HEK293 (cell line): ENCODE data around the gene RAMP1.

ENCODE experiments used
- CTCF ChIA-PET: fragments of 350-600 bp; formaldehyde crosslinking; extraction: SDS; loops from one replicate; lab custom pipeline; 2021; ENCODE audit warnings: antibody characterized with exemption; lab: Yijun Ruan, JAX
- POLR2A ChIA-PET: fragments of 300-600 bp; formaldehyde crosslinking; extraction: SDS; loops from one replicate; lab custom pipeline; 2020; ENCODE audit warnings: antibody characterized with exemption, inconsistent platforms; lab: Yijun Ruan, JAX
- H3K27ac ChIP-seq: fragments of 200-500 bp; sonication (Bioruptor generic); 2 replicates; pipeline ENCODE4 v1.5.1; 2014; ENCODE audit warnings: low read depth, low read length, control low read depth, inconsistent platforms; ENCODE audit errors: extremely low read depth
- H3K36me3 ChIP-seq, 2 experiments: fragments of 200-500 bp in 1 of 2; sonication (Bioruptor generic) in 1 of 2; 1 replicate in 1 of 2; 2 replicates in 1 of 2; pipeline ENCODE4 v1.5.1; 2014 to 2017; ENCODE audit warnings: inconsistent platforms in 2 of 2, low read length in 2 of 2; ENCODE audit not compliant: control insufficient read depth in 2 of 2, insufficient read depth in 1 of 2
- H3K4me1 ChIP-seq: fragments of 200-500 bp; sonication (Bioruptor generic); 2 replicates; pipeline ENCODE4 v1.5.1; 2014; ENCODE audit warnings: mild to moderate bottlenecking, low read length, inconsistent platforms; ENCODE audit not compliant: control insufficient read depth, insufficient read depth
- H3K4me3 ChIP-seq: 2 replicates; pipeline ENCODE4 v1.5.1; 2011; ENCODE audit warnings: low read depth, mild to moderate bottlenecking, control low read depth, low read length, moderate library complexity
- H3K9me3 ChIP-seq: fragments of 200-500 bp; sonication (Bioruptor generic); 2 replicates; pipeline ENCODE4 v1.5.1; 2014; ENCODE audit warnings: low read depth, low read length, inconsistent platforms; ENCODE audit not compliant: control insufficient read depth, insufficient read depth
- EGR2 ChIP-seq: fragments of 450-650 bp; formaldehyde crosslinking; IDR thresholded peaks from 2 replicates; pipeline ENCODE4 v1.5.1; 2016; ENCODE audit warnings: low read depth, missing biosample characterization, missing genetic modification characterization
- PRDM1 ChIP-seq: fragments of 450-650 bp; formaldehyde crosslinking; IDR thresholded peaks from 2 replicates; pipeline ENCODE4; 2016; ENCODE audit warnings: missing biosample characterization, missing genetic modification characterization
- ZBTB26 ChIP-seq: fragments of 450-650 bp; formaldehyde crosslinking; optimal IDR thresholded peaks from 2 replicates; pipeline ENCODE3; 2016; ENCODE audit warnings: missing biosample characterization, mild to moderate bottlenecking, missing genetic modification characterization
- ZFP37 ChIP-seq: fragments of 450-650 bp; formaldehyde crosslinking; IDR thresholded peaks from 2 replicates; pipeline ENCODE4 v1.5.1; 2016; ENCODE audit warnings: missing biosample characterization, missing genetic modification characterization
- ZNF302 ChIP-seq: fragments of 450-650 bp; formaldehyde crosslinking; IDR thresholded peaks from 2 replicates; pipeline ENCODE4 v1.5.1; 2016; ENCODE audit warnings: missing biosample characterization, missing genetic modification characterization, low read depth
- ZNF449 ChIP-seq: fragments of 450-650 bp; formaldehyde crosslinking; IDR thresholded peaks from 2 replicates; pipeline ENCODE4 v1.5.1; 2017; ENCODE audit warnings: missing biosample characterization, mild to moderate bottlenecking, missing genetic modification characterization, moderate library complexity
- ZNF544 ChIP-seq: fragments of 450-650 bp; formaldehyde crosslinking; IDR thresholded peaks from 2 replicates; pipeline ENCODE4 v1.5.0; 2017; ENCODE audit warnings: missing biosample characterization, missing genetic modification characterization
- ZNF610 ChIP-seq: fragments of 450-650 bp; formaldehyde crosslinking; IDR thresholded peaks from 2 replicates; pipeline ENCODE4 v1.5.1; 2016; ENCODE audit warnings: missing biosample characterization, missing genetic modification characterization, borderline replicate concordance
- ZNF707 ChIP-seq: fragments of 450-650 bp; formaldehyde crosslinking; IDR thresholded peaks from 2 replicates; pipeline ENCODE4 v1.5.1; 2016; ENCODE audit warnings: missing biosample characterization, missing genetic modification characterization
- TF ChIP-seq, protein P1 (sequence below): sonication (generic); formaldehyde crosslinking; IDR thresholded peaks from 2 replicates; pipeline ENCODE4 v1.8.1; 2022; ENCODE audit warnings: mild to moderate bottlenecking, moderate library complexity, missing genetic modification reagents
- TF ChIP-seq, protein P2 (sequence below): fragments of 450-650 bp; formaldehyde crosslinking; IDR thresholded peaks from 2 replicates; pipeline ENCODE4 v1.5.1; 2016; ENCODE audit warnings: missing biosample characterization, missing genetic modification characterization
- TF ChIP-seq, protein P3 (sequence below): fragments of 450-650 bp; formaldehyde crosslinking; IDR thresholded peaks from 2 replicates; pipeline ENCODE4 v1.5.1; 2016; ENCODE audit warnings: missing biosample characterization, missing genetic modification characterization

RAMP1 gene

DNA sequence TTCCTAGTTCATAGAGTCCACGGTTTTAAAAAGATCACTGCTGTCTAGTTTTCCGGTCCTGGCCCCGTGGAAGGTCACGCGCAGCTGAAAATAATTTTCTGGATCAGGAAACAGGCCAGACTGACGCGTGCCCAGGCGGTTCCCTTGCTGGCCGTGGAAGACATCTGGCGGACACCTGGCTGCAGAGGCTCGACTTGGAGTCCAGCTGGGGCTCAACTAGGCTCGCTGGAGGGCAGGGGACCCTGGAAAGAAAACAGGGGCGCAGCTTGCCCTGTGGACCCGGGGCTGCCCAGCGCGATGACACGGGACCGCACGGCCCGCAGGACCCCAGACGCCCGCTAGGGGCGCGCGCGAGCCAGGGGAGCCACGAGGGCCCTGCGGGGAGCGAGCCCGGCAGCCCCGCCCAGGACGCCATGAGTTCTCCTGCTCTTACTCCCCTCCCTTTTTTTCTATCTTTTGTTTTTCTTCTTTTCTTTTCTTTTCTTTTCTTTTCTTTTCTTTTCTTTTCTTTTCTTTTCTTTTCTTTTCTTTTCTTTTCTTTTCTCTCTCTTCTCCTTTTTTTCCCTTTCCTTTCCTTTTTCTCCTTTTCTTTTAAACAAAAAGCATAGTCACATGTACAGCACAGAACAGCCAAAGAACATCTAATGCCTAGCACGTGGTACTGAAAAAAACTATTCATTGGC is 64.2 kb downstream of the RAMP1 start:
- Histone ChIP-seq H3K9me3 (no peaks in the 10 kb centered on the region), H3K4me1 (no peaks in the 10 kb centered on the region), H3K36me3 (no peaks in the 10 kb centered on the region), H3K27ac (no peak overlapping the region)
- POLR2A ChIA-PET, result no interaction called here
- TF ChIP-seq ZNF610 (tag by site-specific recombination) (no peak), PRDM1 (peak; percentile 54), ZBTB26 (tag by site-specific recombination) (peak; percentile 18)
- TF ChIP-seq, all 188 proteins: peak for 2
- no peak overlapping the region for H3K4me3 ChIP-seq
- CTCF ChIA-PET, result interaction anchor here (0.6 to 1.9 kb wide), 10 partner anchors 8 to 829 kb away, joined by 3 to 6 read pairs (median 3); no protein-coding TSS in a partner anchor

- H3K27ac ChIP-seq, result no peak overlapping the region
- no peak for TF ChIP-seq ZNF449 (tag by site-specific recombination)
- TF ChIP-seq ZFP37, result no peak
- TF ChIP-seq ZNF544 (tag by site-specific recombination), result no peak
- no peak for TF ChIP-seq EGR2
- TF ChIP-seq, protein P1, sequence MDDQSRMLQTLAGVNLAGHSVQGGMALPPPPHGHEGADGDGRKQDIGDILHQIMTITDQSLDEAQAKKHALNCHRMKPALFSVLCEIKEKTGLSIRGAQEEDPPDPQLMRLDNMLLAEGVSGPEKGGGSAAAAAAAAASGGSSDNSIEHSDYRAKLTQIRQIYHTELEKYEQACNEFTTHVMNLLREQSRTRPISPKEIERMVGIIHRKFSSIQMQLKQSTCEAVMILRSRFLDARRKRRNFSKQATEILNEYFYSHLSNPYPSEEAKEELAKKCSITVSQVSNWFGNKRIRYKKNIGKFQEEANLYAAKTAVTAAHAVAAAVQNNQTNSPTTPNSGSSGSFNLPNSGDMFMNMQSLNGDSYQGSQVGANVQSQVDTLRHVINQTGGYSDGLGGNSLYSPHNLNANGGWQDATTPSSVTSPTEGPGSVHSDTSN (CRISPR knock-in tag), result no peak
- TF ChIP-seq ZNF707 (tag by site-specific recombination), result no peak
- TF ChIP-seq, protein P2, sequence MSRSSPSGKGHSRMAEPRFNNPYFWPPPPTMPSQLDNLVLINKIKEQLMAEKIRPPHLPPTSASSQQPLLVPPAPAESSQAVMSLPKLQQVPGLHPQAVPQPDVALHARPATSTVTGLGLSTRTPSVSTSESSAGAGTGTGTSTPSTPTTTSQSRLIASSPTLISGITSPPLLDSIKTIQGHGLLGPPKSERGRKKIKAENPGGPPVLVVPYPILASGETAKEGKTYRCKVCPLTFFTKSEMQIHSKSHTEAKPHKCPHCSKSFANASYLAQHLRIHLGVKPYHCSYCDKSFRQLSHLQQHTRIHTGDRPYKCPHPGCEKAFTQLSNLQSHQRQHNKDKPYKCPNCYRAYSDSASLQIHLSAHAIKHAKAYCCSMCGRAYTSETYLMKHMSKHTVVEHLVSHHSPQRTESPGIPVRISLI (tag by site-specific recombination), result no peak
- CTCF ChIA-PET, result interaction anchor here (0.6 to 1.9 kb wide), 4 partner anchors 15 to 366 kb away, joined by 3 to 6 read pairs (median 5); no protein-coding TSS in a partner anchor
These were observed 64.7 kb downstream of the RAMP1 start for GRCh38 chr2:237924164-237924534.

GRCh38 chr2:237927135-237927534 is 67.7 kb downstream of the RAMP1 start:
- H3K4me3 ChIP-seq, result no peak overlapping the region
- no peak overlapping the region for H3K27ac ChIP-seq
- CTCF ChIA-PET, result interaction anchor here (0.7 to 1.2 kb wide), 3 partner anchors 16 to 24 kb away, joined by 3 read pairs; no protein-coding TSS in a partner anchor
- POLR2A ChIA-PET, result no interaction called here
- no peaks in the 10 kb centered on the region for H3K9me3 ChIP-seq
- TF ChIP-seq, protein P3, sequence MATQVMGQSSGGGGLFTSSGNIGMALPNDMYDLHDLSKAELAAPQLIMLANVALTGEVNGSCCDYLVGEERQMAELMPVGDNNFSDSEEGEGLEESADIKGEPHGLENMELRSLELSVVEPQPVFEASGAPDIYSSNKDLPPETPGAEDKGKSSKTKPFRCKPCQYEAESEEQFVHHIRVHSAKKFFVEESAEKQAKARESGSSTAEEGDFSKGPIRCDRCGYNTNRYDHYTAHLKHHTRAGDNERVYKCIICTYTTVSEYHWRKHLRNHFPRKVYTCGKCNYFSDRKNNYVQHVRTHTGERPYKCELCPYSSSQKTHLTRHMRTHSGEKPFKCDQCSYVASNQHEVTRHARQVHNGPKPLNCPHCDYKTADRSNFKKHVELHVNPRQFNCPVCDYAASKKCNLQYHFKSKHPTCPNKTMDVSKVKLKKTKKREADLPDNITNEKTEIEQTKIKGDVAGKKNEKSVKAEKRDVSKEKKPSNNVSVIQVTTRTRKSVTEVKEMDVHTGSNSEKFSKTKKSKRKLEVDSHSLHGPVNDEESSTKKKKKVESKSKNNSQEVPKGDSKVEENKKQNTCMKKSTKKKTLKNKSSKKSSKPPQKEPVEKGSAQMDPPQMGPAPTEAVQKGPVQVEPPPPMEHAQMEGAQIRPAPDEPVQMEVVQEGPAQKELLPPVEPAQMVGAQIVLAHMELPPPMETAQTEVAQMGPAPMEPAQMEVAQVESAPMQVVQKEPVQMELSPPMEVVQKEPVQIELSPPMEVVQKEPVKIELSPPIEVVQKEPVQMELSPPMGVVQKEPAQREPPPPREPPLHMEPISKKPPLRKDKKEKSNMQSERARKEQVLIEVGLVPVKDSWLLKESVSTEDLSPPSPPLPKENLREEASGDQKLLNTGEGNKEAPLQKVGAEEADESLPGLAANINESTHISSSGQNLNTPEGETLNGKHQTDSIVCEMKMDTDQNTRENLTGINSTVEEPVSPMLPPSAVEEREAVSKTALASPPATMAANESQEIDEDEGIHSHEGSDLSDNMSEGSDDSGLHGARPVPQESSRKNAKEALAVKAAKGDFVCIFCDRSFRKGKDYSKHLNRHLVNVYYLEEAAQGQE (tag by site-specific recombination), result peak; percentile 88
- no peak for TF ChIP-seq ZNF302 (tag by site-specific recombination)
- no peaks in the 10 kb centered on the region for H3K36me3 ChIP-seq
- H3K4me1 ChIP-seq, result no peaks in the 10 kb centered on the region

More at GRCh38 chr2:237924164-237924534, 64.7 kb downstream of the RAMP1 start:
- Histone ChIP-seq H3K4me1 (no peaks in the 10 kb centered on the region), H3K9me3 (no peaks in the 10 kb centered on the region), H3K36me3 (no peaks in the 10 kb centered on the region), H3K4me3 (no peak overlapping the region)
- POLR2A ChIA-PET, result no interaction called here
